Omental fat pad (tissue), 4 donors: Measurements from ENCODE around the gene RNF227. TPM values are rescaled to one million over a fixed set of nuclear protein-coding genes. Genes with fewer than 3 reads are reported as not detected.

ENCODE experiments used
- ATAC-seq: fragments of 150-250 bp; one replicate; pipeline ENCODE4 v1.9.1; 2016; ENCODE audit warnings: mild to moderate bottlenecking, moderate library complexity; ENCODE audit not compliant: low FRiP score
- DNase-seq: peaks from one replicate; pipeline ENCODE4 v3.0.0-alpha.2; 2019; ENCODE audit warnings: low spot score
- total RNA-seq, 4 donors: library from RNA; depleted of rRNA; stranded (reverse); fragments of >200 nt; gene quantifications; one replicate each; pipeline ENCODE4 v1.1.0, GENCODE V29; 2016
- TF ChIP-seq, protein P1 (sequence below), 3 donors: fragments of 450-650 bp; IDR thresholded peaks; one replicate each; pipeline ENCODE4 v1.5.1; 2016 to 2017; ENCODE audit warnings: antibody characterized with exemption in 3 of 3, mild to moderate bottlenecking in 3 of 3, moderate library complexity in 2 of 3

Gene RNF227
- total RNA-seq, 4 donors from 2014 or later = 4.1 to 19.1 (median 9.7) TPM

DNA sequence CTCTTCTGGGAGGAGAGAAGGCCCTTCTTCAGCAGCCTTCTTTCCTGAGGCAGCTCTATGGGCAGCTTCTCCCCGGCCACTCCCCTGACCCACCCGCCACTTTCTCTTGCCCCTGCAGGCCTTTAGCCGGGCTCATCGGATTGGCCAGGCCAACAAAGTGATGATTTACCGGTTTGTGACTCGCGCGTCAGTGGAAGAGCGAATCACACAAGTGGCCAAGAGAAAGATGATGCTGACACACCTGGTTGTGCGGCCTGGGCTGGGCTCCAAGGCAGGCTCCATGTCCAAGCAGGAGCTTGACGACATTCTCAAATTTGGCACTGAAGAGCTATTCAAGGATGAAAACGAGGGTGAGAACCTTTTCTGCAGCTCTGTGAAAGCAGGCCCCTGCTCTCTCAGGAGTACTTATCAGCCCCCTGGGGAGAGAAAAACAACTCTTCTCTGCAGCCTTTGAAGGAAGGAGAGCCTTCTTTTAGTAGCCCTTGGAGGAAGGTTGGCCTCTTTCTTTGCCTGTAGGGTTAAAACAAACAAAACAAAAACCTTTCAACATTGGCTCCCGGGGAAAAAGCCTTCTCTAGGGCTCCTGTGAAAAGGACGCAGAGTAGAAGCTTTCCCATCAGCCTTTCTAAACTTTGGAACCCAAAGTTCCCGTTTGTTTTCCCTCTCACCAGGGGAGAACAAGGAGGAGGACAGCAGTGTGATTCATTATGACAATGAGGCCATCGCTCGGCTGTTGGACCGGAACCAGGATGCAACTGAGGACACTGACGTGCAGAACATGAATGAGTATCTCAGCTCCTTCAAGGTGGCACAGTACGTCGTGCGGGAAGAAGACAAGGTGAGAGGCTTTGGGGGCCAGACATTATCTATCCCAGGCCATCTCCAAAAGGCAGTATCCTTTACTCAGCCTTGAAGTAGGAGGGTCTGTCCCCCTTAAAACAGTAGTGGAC, 12.7 kb downstream of the RNF227 start:
- TF ChIP-seq, protein P1, sequence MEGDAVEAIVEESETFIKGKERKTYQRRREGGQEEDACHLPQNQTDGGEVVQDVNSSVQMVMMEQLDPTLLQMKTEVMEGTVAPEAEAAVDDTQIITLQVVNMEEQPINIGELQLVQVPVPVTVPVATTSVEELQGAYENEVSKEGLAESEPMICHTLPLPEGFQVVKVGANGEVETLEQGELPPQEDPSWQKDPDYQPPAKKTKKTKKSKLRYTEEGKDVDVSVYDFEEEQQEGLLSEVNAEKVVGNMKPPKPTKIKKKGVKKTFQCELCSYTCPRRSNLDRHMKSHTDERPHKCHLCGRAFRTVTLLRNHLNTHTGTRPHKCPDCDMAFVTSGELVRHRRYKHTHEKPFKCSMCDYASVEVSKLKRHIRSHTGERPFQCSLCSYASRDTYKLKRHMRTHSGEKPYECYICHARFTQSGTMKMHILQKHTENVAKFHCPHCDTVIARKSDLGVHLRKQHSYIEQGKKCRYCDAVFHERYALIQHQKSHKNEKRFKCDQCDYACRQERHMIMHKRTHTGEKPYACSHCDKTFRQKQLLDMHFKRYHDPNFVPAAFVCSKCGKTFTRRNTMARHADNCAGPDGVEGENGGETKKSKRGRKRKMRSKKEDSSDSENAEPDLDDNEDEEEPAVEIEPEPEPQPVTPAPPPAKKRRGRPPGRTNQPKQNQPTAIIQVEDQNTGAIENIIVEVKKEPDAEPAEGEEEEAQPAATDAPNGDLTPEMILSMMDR (IDR thresholded peaks at IDR 0.05) = no peak
- no peak for ATAC-seq
- no peak for DNase-seq

DNA sequence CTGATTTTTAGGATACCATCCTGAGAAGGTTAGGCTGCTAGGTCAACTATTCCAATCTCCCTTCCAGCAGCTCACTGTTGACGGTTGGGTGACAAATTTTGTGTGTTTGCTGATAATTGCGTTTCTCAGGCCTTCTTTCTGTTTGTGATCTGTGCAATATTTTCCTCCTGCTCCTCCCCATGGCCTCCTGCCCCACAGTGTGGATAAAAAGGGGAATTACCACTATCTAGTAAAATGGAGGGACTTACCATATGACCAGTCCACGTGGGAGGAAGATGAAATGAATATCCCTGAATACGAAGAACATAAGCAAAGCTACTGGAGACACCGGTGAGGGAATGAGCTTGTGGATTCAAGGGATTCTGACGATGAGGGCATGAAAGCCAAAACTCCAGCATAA, 18.3 kb downstream of the RNF227 start:
- no peak for DNase-seq
- TF ChIP-seq, protein P1 (IDR thresholded peaks at IDR 0.05) = peak in 1 of 3 donors; percentile 15
- peak; percentile 79 for ATAC-seq

DNA sequence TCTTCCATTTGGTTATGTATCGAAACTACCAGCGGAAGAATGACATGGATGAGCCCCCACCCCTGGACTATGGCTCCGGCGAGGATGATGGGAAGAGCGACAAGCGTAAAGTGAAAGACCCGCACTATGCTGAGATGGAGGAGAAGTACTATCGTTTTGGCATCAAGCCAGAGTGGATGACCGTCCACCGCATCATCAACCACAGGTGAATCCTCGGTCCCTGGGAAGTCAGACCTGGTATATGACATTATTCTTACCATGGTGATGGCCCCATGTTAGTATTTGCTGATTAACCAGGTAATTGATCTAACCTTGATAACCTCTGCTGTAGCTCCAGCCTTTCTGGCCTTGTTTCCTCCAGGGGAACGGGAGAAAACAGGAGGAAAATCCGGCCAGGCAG, 19.0 kb downstream of the RNF227 start:
- ATAC-seq = no peak
- TF ChIP-seq, protein P1 (IDR thresholded peaks at IDR 0.05) = no peak

DNA sequence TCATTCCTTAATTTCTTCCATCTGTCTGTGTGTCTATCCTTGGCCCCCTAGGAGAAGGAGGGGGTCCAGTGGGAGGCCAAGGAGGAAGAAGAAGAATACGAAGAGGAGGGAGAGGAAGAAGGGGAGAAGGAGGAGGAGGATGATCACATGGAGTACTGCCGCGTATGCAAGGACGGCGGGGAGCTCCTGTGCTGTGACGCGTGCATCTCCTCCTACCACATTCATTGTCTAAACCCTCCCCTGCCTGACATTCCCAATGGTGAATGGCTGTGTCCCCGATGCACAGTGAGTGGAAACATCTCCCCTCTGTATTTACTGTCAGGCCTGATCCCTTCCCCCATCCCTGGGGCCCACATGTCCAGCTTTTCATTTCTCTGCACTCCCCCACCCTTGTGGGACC, 21.2 kb downstream of the RNF227 start:
- DNase-seq = no peak
- no peak for ATAC-seq
- TF ChIP-seq, protein P1 (IDR thresholded peaks at IDR 0.05) = no peak

More for the DNA sequence above, 19.0 kb downstream of the RNF227 start:
- no peak for DNase-seq

DNA sequence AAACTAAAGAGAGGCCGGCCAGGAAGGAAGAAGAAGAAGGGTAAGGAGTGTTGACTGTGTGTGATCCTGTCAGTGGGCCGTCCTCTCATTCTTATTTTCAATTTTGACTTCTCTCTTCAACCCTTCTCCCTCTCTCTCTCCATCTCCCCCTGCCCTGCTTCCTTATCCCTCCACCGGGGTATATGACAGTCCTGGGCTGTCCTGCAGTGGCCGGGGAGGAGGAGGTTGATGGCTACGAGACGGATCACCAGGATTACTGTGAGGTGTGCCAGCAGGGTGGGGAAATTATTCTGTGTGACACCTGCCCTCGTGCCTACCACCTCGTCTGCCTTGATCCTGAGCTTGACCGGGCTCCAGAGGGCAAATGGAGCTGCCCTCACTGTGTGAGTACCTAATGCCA, 21.9 kb downstream of the RNF227 start:
- no peak for ATAC-seq
- TF ChIP-seq, protein P1 (IDR thresholded peaks at IDR 0.05) = no peak
- DNase-seq = no peak

DNA sequence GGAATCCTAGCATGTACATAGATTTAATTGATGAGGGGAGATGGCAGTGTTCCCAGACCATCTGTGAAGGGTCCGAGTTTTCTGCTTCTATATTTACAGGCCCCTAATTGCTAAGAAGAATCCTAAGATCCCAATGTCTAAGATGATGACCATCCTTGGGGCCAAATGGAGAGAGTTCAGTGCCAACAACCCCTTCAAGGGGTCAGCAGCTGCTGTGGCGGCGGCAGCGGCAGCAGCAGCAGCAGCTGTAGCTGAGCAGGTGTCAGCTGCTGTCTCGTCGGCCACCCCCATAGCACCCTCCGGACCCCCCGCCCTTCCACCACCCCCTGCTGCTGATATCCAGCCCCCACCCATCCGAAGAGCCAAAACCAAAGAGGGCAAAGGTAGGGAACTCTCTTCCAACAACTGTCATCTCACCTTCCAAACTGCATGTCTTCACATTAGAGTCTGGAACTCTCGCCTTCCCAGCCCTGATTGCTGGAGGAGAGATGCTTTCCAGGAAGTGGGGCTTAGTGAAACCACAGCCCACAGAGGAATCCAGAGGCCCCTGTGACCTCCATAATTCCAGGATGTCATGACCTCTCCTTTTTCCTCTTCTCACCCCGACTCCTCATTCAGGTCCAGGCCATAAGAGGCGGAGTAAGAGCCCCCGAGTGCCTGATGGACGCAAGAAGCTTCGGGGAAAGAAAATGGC, 22.8 kb downstream of the RNF227 start:
- ATAC-seq (no peak), DNase-seq (no peak)
- TF ChIP-seq, protein P1 (IDR thresholded peaks at IDR 0.05) = no peak
